IMR-90 (cell line): ENCODE data around the gene ASMTL. TPM values are rescaled to one million over a fixed set of nuclear protein-coding genes. Genes with fewer than 3 reads are reported as not detected.

Source experiments
- ATAC-seq: fragments of 200-7000 bp; cut with Tn5 transposase; 2 replicates; pipeline ENCODE4 v1.9.1; 2020; ENCODE audit warnings: low read depth, mild to moderate bottlenecking, moderate library complexity
- BruUV-seq: library from RNA; stranded (reverse); fragments of 400-500 nt; replicated peaks from 2 replicates; lab custom pipeline; 2021; lab: Mats Ljungman, UMichigan
- CTCF ChIA-PET: fragments of 300-600 bp; formaldehyde crosslinking; extraction: SDS; loops from one replicate; lab custom pipeline; 2021; ENCODE audit warnings: antibody characterized with exemption; lab: Yijun Ruan, JAX
- POLR2A ChIA-PET: fragments of 300-600 bp; sonication (Branson Sonifier 250); formaldehyde crosslinking; loops from one replicate; lab custom pipeline; 2022; ENCODE audit warnings: antibody characterized with exemption; ENCODE audit not compliant: unreplicated experiment; lab: Charles Lee
- DNase-seq: peaks from one replicate; pipeline ENCODE4 v3.0.0; 2013
- H2AFZ ChIP-seq: replicated peaks from 2 replicates; pipeline ENCODE3; 2013; ENCODE audit warnings: low read length, mild to moderate bottlenecking; ENCODE audit not compliant: poor library complexity
- H2AK5ac ChIP-seq: 2 replicates; pipeline ENCODE4 v1.6.1; 2013; ENCODE audit warnings: low read depth, low read length, inconsistent platforms
- H2AK9ac ChIP-seq: replicated peaks from 2 replicates; pipeline ENCODE3; 2013; ENCODE audit warnings: mild to moderate bottlenecking, low read depth, low read length, moderate library complexity; ENCODE audit not compliant: poor library complexity
- H2BK120ac ChIP-seq: 2 replicates; pipeline ENCODE4 v1.6.1; 2013; ENCODE audit warnings: low read depth, low read length, inconsistent platforms
- H2BK15ac ChIP-seq: 3 replicates; pipeline ENCODE4 v1.6.1; 2013; ENCODE audit warnings: low read depth, low read length, inconsistent platforms
- H2BK20ac ChIP-seq: 2 replicates; pipeline ENCODE4 v1.6.1; 2013; ENCODE audit warnings: low read depth, mild to moderate bottlenecking, inconsistent platforms, low read length, moderate library complexity
- H2BK5ac ChIP-seq: 2 replicates; pipeline ENCODE4 v1.6.1; 2013; ENCODE audit warnings: mild to moderate bottlenecking, low read depth, low read length, inconsistent platforms; ENCODE audit not compliant: poor library complexity, severe bottlenecking
- H3K14ac ChIP-seq: replicated peaks from 2 replicates; pipeline ENCODE4 v1.6.1; 2013; ENCODE audit warnings: low read depth, low read length, inconsistent platforms
- H3K18ac ChIP-seq: 2 replicates; pipeline ENCODE4 v1.6.1; 2013; ENCODE audit warnings: low read depth, low read length, control low read depth
- H3K23ac ChIP-seq: 2 replicates; pipeline ENCODE4 v1.6.1; 2013; ENCODE audit warnings: low read depth, low read length, inconsistent platforms
- H3K27ac ChIP-seq: 2 replicates; pipeline ENCODE4 v1.5.1; 2013; ENCODE audit warnings: mild to moderate bottlenecking, control low read depth, low read length; ENCODE audit not compliant: insufficient read depth
- H3K27me3 ChIP-seq: 2 replicates; pipeline ENCODE4 v1.6.1; 2013; ENCODE audit warnings: low read length; ENCODE audit not compliant: control insufficient read depth, insufficient read depth
- H3K36me3 ChIP-seq: 2 replicates; pipeline ENCODE4 v1.6.1; 2013; ENCODE audit warnings: low read length, mixed read lengths; ENCODE audit not compliant: control insufficient read depth, insufficient read depth
- H3K4ac ChIP-seq: 2 replicates; pipeline ENCODE4 v1.6.1; 2013; ENCODE audit warnings: low read depth, low read length, inconsistent platforms
- H3K4me1 ChIP-seq: 2 replicates; pipeline ENCODE4 v1.6.1; 2013; ENCODE audit warnings: low read length, mixed read lengths; ENCODE audit not compliant: control insufficient read depth, insufficient read depth
- H3K4me2 ChIP-seq: 2 replicates; pipeline ENCODE4 v1.6.1; 2013; ENCODE audit warnings: low read depth, mild to moderate bottlenecking, control low read depth, low read length, moderate library complexity
- H3K4me3 ChIP-seq: 2 replicates; pipeline ENCODE4 v1.5.1; 2013; ENCODE audit warnings: low read depth, mild to moderate bottlenecking, control low read depth, low read length, moderate library complexity; ENCODE audit not compliant: insufficient read depth
- H3K56ac ChIP-seq: 2 replicates; pipeline ENCODE4 v1.6.1; 2013; ENCODE audit warnings: low read length, inconsistent platforms; ENCODE audit not compliant: insufficient read depth; ENCODE audit errors: extremely low read depth
- H3K79me1 ChIP-seq, 2 experiments: 2 replicates each; pipeline ENCODE4 v1.6.1; 2013; ENCODE audit warnings: low read length in 2 of 2, inconsistent platforms in 1 of 2, low read depth in 1 of 2
- H3K9ac ChIP-seq: 2 replicates; pipeline ENCODE4 v1.6.1; 2013; ENCODE audit warnings: low read depth, low read length, control low read depth
- H3K9me1 ChIP-seq: 2 replicates; pipeline ENCODE4 v1.6.1; 2013; ENCODE audit warnings: low read length, inconsistent platforms; ENCODE audit not compliant: insufficient read depth
- H3K9me3 ChIP-seq: 2 replicates; pipeline ENCODE4 v1.6.1; 2013; ENCODE audit warnings: low read length; ENCODE audit not compliant: control insufficient read depth, insufficient read depth
- H4K20me1 ChIP-seq: 2 replicates; pipeline ENCODE4 v1.6.1; 2013; ENCODE audit warnings: low read length, inconsistent platforms; ENCODE audit not compliant: insufficient read depth
- H4K5ac ChIP-seq: 2 replicates; pipeline ENCODE4 v1.6.1; 2013; ENCODE audit warnings: mild to moderate bottlenecking, low read depth, low read length, control low read depth
- H4K8ac ChIP-seq, 2 experiments: 2 replicates each; pipeline ENCODE4 v1.6.1; 2013; ENCODE audit warnings: low read depth in 2 of 2, low read length in 2 of 2, control low read depth in 1 of 2, inconsistent platforms in 1 of 2
- H4K91ac ChIP-seq: 2 replicates; pipeline ENCODE4 v1.6.1; 2013; ENCODE audit warnings: low read depth, low read length, inconsistent platforms; ENCODE audit not compliant: insufficient read depth
- BHLHE40 ChIP-seq: fragments of 150-350 bp; IDR thresholded peaks from 2 replicates; pipeline ENCODE4 v1.6.1; 2016; ENCODE audit warnings: mild to moderate bottlenecking, low read depth, low read length
- CTCF ChIP-seq: conservative IDR thresholded peaks from 2 replicates; pipeline ENCODE4 v1.5.1; 2012; ENCODE audit warnings: mild to moderate bottlenecking, low read depth, low read length, improper control_type of control experiment
- ELK1 ChIP-seq: fragments of 150-350 bp; IDR thresholded peaks from 2 replicates; pipeline ENCODE4 v1.6.1; 2016; ENCODE audit warnings: low read depth, mild to moderate bottlenecking, low read length, moderate library complexity, borderline replicate concordance
- MAFK ChIP-seq: IDR thresholded peaks from 2 replicates; pipeline ENCODE4 v1.6.1; 2012; ENCODE audit warnings: low read depth, low read length, improper control_type of control experiment
- MAZ ChIP-seq: IDR thresholded peaks from 2 replicates; pipeline ENCODE4 v1.6.1; 2012; ENCODE audit warnings: low read depth, mild to moderate bottlenecking, low read length, improper control_type of control experiment, moderate library complexity, borderline replicate concordance
- POLR2A ChIP-seq: IDR thresholded peaks from 2 replicates; pipeline ENCODE4 v1.6.1; 2012; ENCODE audit warnings: mild to moderate bottlenecking, low read depth, low read length
- RAD21 ChIP-seq: IDR thresholded peaks from 2 replicates; pipeline ENCODE4 v1.6.1; 2012; ENCODE audit warnings: low read length, improper control_type of control experiment
- SMC3 ChIP-seq: fragments of 150-350 bp; IDR thresholded peaks from 2 replicates; pipeline ENCODE4 v1.6.1; 2016; ENCODE audit warnings: low read depth, mild to moderate bottlenecking, antibody characterized with exemption, low read length, moderate library complexity
- WGBS, 2 experiments: methylation state at CpG; one replicate each; pipeline versions ENCODE4 v1.1.5 to v1.1.7; 2013; ENCODE audit warnings: missing lambda C conversion rate in 2 of 2; ENCODE audit not compliant: insufficient read length in 1 of 2; ENCODE audit errors: extremely low coverage in 2 of 2; 5-methylcytosine and 5-hydroxymethylcytosine counted together
- dilution Hi-C: fragments of 300-500 bp; cut with HindIII; formaldehyde crosslinking; loops from one replicate; pipeline ENCODE4 v1.14.3; 2018; ENCODE audit warnings: low sequenced_read_pairs; ENCODE audit not compliant: unreplicated experiment
- in situ Hi-C: fragments of 300-500 bp; cut with MboI; formaldehyde crosslinking; loops from 3 replicates; pipeline ENCODE4 v1.14.3; 2019; ENCODE audit warnings: low sequenced_read_pairs, inconsistent platforms, mixed read lengths
- intact Hi-C: fragments of 100-400 bp; cut with micrococcal nuclease; formaldehyde crosslinking; loops from 2 replicates; pipeline ENCODE4 v1.10.0; 2022
- polyA plus RNA-seq, 3 experiments: library from polyadenylated mRNA; depleted of rRNA; stranded (reverse); fragments of >200 nt; gene quantifications; 2 replicates each; pipeline ENCODE4 v1.2.3, GENCODE V29; 2012; ENCODE audit warnings: low replicate concordance in 1 of 3
- total RNA-seq: library from RNA; depleted of rRNA; stranded (reverse); fragments of >200 nt; gene quantifications from 2 replicates; pipeline ENCODE4 v1.2.3, GENCODE V29; 2012

The ASMTL gene
- total and polyA plus RNA-seq, 2 of the 4 experiments (the other 2 are of a cell fraction): 13.4 to 33.4 TPM

DNA sequence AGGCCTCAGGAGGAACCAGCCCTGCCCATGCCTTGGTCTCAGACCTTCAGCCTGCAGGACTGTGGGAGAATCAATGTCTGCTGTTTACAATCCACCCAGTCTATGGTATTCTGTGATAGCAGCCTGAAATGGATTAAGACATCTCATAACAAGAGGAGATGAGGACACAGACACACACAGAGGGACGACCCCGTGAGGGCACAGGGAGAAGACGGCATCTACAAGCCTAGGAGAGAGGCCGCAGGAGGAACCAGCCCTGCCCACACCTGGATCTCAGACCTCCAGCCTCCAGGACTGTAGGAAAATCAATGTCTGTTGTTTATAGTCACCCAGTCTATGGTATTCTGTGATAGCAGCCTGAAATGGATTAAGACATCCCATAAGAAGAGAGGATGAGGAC, 64.1 kb downstream of the ASMTL start:
- ChIA-PET POLR2A (no interaction called here), CTCF (no interaction called here)
- H3K9me3 ChIP-seq: no peaks in the 10 kb centered on the region
- no CpG with 5 or more reads among the region's 4 CpGs for WGBS, 2 experiments
- H3K14ac ChIP-seq: no peak overlapping the region
- H4K20me1 ChIP-seq: peaks cover 78% of the 10 kb centered on the region
- no peak overlapping the region for H2AK5ac ChIP-seq
- no peak overlapping the region for H4K8ac ChIP-seq
- dilution Hi-C loops: no loop called here
- H2AFZ ChIP-seq: no peak overlapping the region
- H3K4me1 ChIP-seq: no peaks in the 10 kb centered on the region
- no peak for DNase-seq
- ATAC-seq: no peak
- H3K9ac ChIP-seq: no peak overlapping the region
- peaks cover under 1 to 45% of the 10 kb centered on the region in 2 experiments for H3K79me1 ChIP-seq
- intact Hi-C loops: no loop called here
- H4K5ac ChIP-seq: no peak overlapping the region
- no peak overlapping the region for H2BK15ac ChIP-seq
- no peak overlapping the region for H4K91ac ChIP-seq
- H3K4ac ChIP-seq: no peak overlapping the region
- no peak overlapping the region for H2BK20ac ChIP-seq
- no peak overlapping the region for H3K23ac ChIP-seq
- H2BK120ac ChIP-seq: no peak overlapping the region
- in situ Hi-C loops: no loop called here
- TF ChIP-seq RAD21 (no peak), MAFK (no peak), ELK1 (no peak), BHLHE40 (no peak), CTCF (no peak), SMC3 (no peak), POLR2A (no peak), MAZ (no peak)
- no TSS peak for BruUV-seq
- no peak overlapping the region for H3K56ac ChIP-seq
- H3K36me3 ChIP-seq: peaks cover 63% of the 10 kb centered on the region
- no peak overlapping the region for H3K27ac ChIP-seq
- no peak overlapping the region for H3K18ac ChIP-seq
- no peak overlapping the region for H3K4me3 ChIP-seq
- peaks cover 6% of the 10 kb centered on the region; the same call in 1 of the 2 replicates for H3K9me1 ChIP-seq
- no peak overlapping the region for H3K4me2 ChIP-seq
- H2AK9ac ChIP-seq: no peak overlapping the region
- H3K27me3 ChIP-seq: no peaks in the 10 kb centered on the region
- no peak overlapping the region for H2BK5ac ChIP-seq
